ENCODE measurements around the gene ITGA8.

DNA sequence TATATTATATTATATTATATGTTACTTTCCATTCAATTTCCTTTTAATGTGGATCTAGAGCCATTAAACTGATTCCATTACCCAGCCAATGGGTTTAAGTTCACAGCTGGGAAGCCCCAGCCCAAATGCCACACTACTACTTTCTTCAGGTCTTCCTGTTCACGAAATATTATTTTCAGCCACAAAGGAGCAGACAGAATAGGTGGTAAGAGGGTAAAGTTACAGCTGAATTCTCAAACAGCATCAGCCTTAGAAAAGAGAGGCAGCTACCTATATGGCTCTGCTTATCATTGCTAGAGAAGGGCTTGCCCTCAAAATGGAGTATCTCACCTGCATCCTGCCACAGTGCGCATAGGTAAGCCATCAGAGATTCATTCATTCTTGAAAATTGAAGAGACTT lies 128.3 kb downstream of the ITGA8 start:
- TF ChIP-seq POLR2AphosphoS5 (IDR thresholded peaks at IDR 0.05) (no peak), POLR2A (IDR thresholded peaks at IDR 0.05) (no peak), CTCF (IDR thresholded peaks at IDR 0.05) (no peak), EP300 (IDR thresholded peaks at IDR 0.05) (no peak)

All from stomach (tissue), 4 donors.